ENCODE data around the gene PCP2. TPM values are rescaled to one million over a fixed set of nuclear protein-coding genes. Genes with fewer than 3 reads are reported as not detected.

PCP2 gene
- polyA plus RNA-seq, 1 experiment: not detected

GRCh38 chr19:7662657-7663056 lies 29.1 kb upstream of the PCP2 start:
- Histone ChIP-seq H3K27ac (ENCODE audit: low read depth, low read length) (no peak overlapping the region), H3K9me3 (ENCODE audit: control insufficient read depth, insufficient read depth, low read length) (no peaks in the 10 kb centered on the region), H3K4me3 (ENCODE audit: low read depth, low read length) (no peak overlapping the region), H3K27me3 (ENCODE audit: control insufficient read depth, insufficient read depth, low read length) (peaks cover 10% of the 10 kb centered on the region)
- POLR2A ChIA-PET: no interaction called here
- CTCF ChIA-PET: interaction anchor here (1.0 to 3.0 kb wide), 2 partner anchors 11 to 18 kb away, joined by 5 to 17 read pairs; partner anchors contain the start of gene TRAPPC5
- no peak for DNase-seq (ENCODE audit: low read depth, low spot score)
- TF ChIP-seq CTCF (IDR thresholded peaks at IDR 0.05; ENCODE audit: low read depth, low read length): no peak

- POLR2A ChIA-PET: no interaction called here
- CTCF ChIA-PET: interaction anchor here (1.1 to 3.0 kb wide), 4 partner anchors 10 to 94 kb away, joined by 3 to 17 read pairs (median 6); partner anchors contain the start of gene TRAPPC5
- DNase-seq (ENCODE audit: low read depth, low spot score): no peak
- Histone ChIP-seq H3K4me3 (ENCODE audit: low read depth, low read length) (no peak overlapping the region), H3K27ac (ENCODE audit: low read depth, low read length) (no peak overlapping the region), H3K27me3 (ENCODE audit: control insufficient read depth, insufficient read depth, low read length) (peaks cover 9% of the 10 kb centered on the region), H3K9me3 (ENCODE audit: control insufficient read depth, insufficient read depth, low read length) (no peaks in the 10 kb centered on the region)
- no peak for TF ChIP-seq CTCF (IDR thresholded peaks at IDR 0.05; ENCODE audit: low read depth, low read length)
These were observed 28.4 kb upstream of the PCP2 start for GRCh38 chr19:7661744-7662538.

GRCh38 chr19:7658219-7658686 lies 24.7 kb upstream of the PCP2 start:
- no peaks in the 10 kb centered on the region for H3K9me3 ChIP-seq (ENCODE audit: control insufficient read depth, insufficient read depth, low read length)
- TF ChIP-seq CTCF (IDR thresholded peaks at IDR 0.05; ENCODE audit: low read depth, low read length): no peak
- H3K4me3 ChIP-seq (ENCODE audit: low read depth, low read length): no peak overlapping the region
- ChIA-PET POLR2A (no interaction called here), CTCF (no interaction called here)
- H3K27me3 ChIP-seq (ENCODE audit: control insufficient read depth, insufficient read depth, low read length): peaks cover 4% of the 10 kb centered on the region
- no peak overlapping the region for H3K27ac ChIP-seq (ENCODE audit: low read depth, low read length)
- DNase-seq (ENCODE audit: low read depth, low spot score): no peak

GRCh38 chr19:7657131-7657751 lies 23.7 kb upstream of the PCP2 start:
- DNase-seq (ENCODE audit: low read depth, low spot score): no peak
- no peak for TF ChIP-seq CTCF (IDR thresholded peaks at IDR 0.05; ENCODE audit: low read depth, low read length)
- H3K27me3 ChIP-seq (ENCODE audit: control insufficient read depth, insufficient read depth, low read length): peaks cover 4% of the 10 kb centered on the region
- POLR2A ChIA-PET: interaction anchor here (0.9 kb wide), 1 partner anchor 142 kb away, joined by 8 read pairs; no protein-coding TSS in a partner anchor
- H3K4me3 ChIP-seq (ENCODE audit: low read depth, low read length): no peak overlapping the region
- no peak overlapping the region for H3K27ac ChIP-seq (ENCODE audit: low read depth, low read length)
- CTCF ChIA-PET: interaction anchor here (0.8 to 1.4 kb wide), 3 partner anchors 22 to 143 kb away, joined by 3 to 8 read pairs (median 5); partner anchors contain the start of gene TRAPPC5
- H3K9me3 ChIP-seq (ENCODE audit: control insufficient read depth, insufficient read depth, low read length): no peaks in the 10 kb centered on the region

- Histone ChIP-seq H3K27me3 (ENCODE audit: control insufficient read depth, insufficient read depth, low read length) (peaks cover 4% of the 10 kb centered on the region), H3K27ac (ENCODE audit: low read depth, low read length) (no peak overlapping the region), H3K9me3 (ENCODE audit: control insufficient read depth, insufficient read depth, low read length) (no peaks in the 10 kb centered on the region), H3K4me3 (ENCODE audit: low read depth, low read length) (no peak overlapping the region)
- POLR2A ChIA-PET: no interaction called here
- no peak for DNase-seq (ENCODE audit: low read depth, low spot score)
- TF ChIP-seq CTCF (IDR thresholded peaks at IDR 0.05; ENCODE audit: low read depth, low read length): no peak
- CTCF ChIA-PET: interaction anchor here (0.5 to 5.0 kb wide), 4 partner anchors 25 to 157 kb away, joined by 3 to 51 read pairs (median 6); partner anchors contain the start of gene TRAPPC5
These were observed 22.1 kb upstream of the PCP2 start for GRCh38 chr19:7655581-7655980.

Measured in AG04450 (cell line).